ENCODE data around the gene CHD1L. TPM values are rescaled to one million over a fixed set of nuclear protein-coding genes. Genes with fewer than 3 reads are reported as not detected.

CHD1L gene
- total and polyA plus RNA-seq, 2 experiments from 2014 or later, result 29.8 to 43.9 TPM

- Histone ChIP-seq H3K36me3 (ENCODE audit: insufficient read depth) (peaks cover 28% of the 10 kb centered on the region), H3K9me2 (ENCODE audit: insufficient read depth) (no peaks in the 10 kb centered on the region), H3K79me2 (replicated peaks; ENCODE audit: insufficient read depth) (no peaks in the 10 kb centered on the region), H3F3A (replicated peaks; ENCODE audit: low read depth) (no peaks in the 10 kb centered on the region), H3K27ac (ENCODE audit: low read depth) (no peak overlapping the region), H3K27me3 (ENCODE audit: insufficient read depth) (no peaks in the 10 kb centered on the region), H4K20me1 (replicated peaks; ENCODE audit: insufficient read depth) (peaks cover 6% of the 10 kb centered on the region; the same call in 1 of the 2 replicates), H2AFZ (no peak overlapping the region), H3K4me2 (no peak overlapping the region), H3K4me1 (ENCODE audit: insufficient read depth) (peaks cover 4% of the 10 kb centered on the region; the same call in 1 of the 2 replicates), H3K4me3 (no peak overlapping the region)
- ATAC-seq, result peak; percentile 25; the same call in 1 of the 3 replicates
- TF ChIP-seq REST (IDR thresholded peaks at IDR 0.05; ENCODE audit: unreplicated experiment), result no peak
- TF ChIP-seq, protein P1, sequence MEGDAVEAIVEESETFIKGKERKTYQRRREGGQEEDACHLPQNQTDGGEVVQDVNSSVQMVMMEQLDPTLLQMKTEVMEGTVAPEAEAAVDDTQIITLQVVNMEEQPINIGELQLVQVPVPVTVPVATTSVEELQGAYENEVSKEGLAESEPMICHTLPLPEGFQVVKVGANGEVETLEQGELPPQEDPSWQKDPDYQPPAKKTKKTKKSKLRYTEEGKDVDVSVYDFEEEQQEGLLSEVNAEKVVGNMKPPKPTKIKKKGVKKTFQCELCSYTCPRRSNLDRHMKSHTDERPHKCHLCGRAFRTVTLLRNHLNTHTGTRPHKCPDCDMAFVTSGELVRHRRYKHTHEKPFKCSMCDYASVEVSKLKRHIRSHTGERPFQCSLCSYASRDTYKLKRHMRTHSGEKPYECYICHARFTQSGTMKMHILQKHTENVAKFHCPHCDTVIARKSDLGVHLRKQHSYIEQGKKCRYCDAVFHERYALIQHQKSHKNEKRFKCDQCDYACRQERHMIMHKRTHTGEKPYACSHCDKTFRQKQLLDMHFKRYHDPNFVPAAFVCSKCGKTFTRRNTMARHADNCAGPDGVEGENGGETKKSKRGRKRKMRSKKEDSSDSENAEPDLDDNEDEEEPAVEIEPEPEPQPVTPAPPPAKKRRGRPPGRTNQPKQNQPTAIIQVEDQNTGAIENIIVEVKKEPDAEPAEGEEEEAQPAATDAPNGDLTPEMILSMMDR (conservative IDR thresholded peaks at IDR 0.05; ENCODE audit: low read depth in 2 of 2), result peak; percentile 71 to 85
- TF ChIP-seq JUNB (IDR thresholded peaks at IDR 0.05; ENCODE audit: unreplicated experiment), result no peak
- TF ChIP-seq CREB1 (CRISPR knock-in tag; IDR thresholded peaks at IDR 0.05; ENCODE audit: low read depth), result no peak
- TF ChIP-seq EZH2 (IDR thresholded peaks at IDR 0.05; ENCODE audit: low read depth, unreplicated experiment), result no peak
- no peak for TF ChIP-seq EZH2phosphoT487 (IDR thresholded peaks at IDR 0.05; ENCODE audit: unreplicated experiment)
- TF ChIP-seq, protein P2, sequence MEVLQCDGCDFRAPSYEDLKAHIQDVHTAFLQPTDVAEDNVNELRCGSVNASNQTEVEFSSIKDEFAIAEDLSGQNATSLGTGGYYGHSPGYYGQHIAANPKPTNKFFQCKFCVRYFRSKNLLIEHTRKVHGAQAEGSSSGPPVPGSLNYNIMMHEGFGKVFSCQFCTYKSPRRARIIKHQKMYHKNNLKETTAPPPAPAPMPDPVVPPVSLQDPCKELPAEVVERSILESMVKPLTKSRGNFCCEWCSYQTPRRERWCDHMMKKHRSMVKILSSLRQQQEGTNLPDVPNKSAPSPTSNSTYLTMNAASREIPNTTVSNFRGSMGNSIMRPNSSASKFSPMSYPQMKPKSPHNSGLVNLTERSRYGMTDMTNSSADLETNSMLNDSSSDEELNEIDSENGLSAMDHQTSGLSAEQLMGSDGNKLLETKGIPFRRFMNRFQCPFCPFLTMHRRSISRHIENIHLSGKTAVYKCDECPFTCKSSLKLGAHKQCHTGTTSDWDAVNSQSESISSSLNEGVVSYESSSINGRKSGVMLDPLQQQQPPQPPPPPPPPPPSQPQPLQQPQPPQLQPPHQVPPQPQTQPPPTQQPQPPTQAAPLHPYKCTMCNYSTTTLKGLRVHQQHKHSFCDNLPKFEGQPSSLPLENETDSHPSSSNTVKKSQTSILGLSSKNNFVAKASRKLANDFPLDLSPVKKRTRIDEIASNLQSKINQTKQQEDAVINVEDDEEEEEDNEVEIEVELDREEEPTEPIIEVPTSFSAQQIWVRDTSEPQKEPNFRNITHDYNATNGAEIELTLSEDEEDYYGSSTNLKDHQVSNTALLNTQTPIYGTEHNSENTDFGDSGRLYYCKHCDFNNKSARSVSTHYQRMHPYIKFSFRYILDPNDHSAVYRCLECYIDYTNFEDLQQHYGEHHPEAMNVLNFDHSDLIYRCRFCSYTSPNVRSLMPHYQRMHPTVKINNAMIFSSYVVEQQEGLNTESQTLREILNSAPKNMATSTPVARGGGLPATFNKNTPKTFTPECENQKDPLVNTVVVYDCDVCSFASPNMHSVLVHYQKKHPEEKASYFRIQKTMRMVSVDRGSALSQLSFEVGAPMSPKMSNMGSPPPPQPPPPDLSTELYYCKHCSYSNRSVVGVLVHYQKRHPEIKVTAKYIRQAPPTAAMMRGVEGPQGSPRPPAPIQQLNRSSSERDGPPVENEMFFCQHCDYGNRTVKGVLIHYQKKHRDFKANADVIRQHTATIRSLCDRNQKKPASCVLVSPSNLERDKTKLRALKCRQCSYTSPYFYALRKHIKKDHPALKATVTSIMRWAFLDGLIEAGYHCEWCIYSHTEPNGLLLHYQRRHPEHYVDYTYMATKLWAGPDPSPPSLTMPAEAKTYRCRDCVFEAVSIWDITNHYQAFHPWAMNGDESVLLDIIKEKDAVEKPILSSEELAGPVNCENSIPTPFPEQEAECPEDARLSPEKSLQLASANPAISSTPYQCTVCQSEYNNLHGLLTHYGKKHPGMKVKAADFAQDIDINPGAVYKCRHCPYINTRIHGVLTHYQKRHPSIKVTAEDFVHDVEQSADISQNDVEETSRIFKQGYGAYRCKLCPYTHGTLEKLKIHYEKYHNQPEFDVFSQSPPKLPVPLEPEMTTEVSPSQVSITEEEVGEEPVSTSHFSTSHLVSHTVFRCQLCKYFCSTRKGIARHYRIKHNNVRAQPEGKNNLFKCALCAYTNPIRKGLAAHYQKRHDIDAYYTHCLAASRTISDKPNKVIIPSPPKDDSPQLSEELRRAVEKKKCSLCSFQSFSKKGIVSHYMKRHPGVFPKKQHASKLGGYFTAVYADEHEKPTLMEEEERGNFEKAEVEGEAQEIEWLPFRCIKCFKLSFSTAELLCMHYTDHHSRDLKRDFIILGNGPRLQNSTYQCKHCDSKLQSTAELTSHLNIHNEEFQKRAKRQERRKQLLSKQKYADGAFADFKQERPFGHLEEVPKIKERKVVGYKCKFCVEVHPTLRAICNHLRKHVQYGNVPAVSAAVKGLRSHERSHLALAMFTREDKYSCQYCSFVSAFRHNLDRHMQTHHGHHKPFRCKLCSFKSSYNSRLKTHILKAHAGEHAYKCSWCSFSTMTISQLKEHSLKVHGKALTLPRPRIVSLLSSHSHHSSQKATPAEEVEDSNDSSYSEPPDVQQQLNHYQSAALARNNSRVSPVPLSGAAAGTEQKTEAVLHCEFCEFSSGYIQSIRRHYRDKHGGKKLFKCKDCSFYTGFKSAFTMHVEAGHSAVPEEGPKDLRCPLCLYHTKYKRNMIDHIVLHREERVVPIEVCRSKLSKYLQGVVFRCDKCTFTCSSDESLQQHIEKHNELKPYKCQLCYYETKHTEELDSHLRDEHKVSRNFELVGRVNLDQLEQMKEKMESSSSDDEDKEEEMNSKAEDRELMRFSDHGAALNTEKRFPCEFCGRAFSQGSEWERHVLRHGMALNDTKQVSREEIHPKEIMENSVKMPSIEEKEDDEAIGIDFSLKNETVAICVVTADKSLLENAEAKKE (CRISPR knock-in tag; IDR thresholded peaks at IDR 0.05), result no peak
- TF ChIP-seq POLR2AphosphoS5 (IDR thresholded peaks at IDR 0.05; ENCODE audit: low read depth), result no peak
- Mint-ChIP-seq H3K36me3 (ENCODE audit: low read depth) (peaks cover 62% of the 10 kb centered on the region), H3K27me3 (ENCODE audit: insufficient read depth, low read depth, poor library complexity) (peaks cover 2% of the 10 kb centered on the region), H3K4me1 (peaks cover 6% of the 10 kb centered on the region; the same call in 2 of the 3 replicates), H3K27ac (peak overlapping the region; percentile 89), H3K9me3 (no peaks in the 10 kb centered on the region), H3K4me3 (no peak overlapping the region)
- DNase-seq (ENCODE audit: low spot score), result peak; percentile 76
Measured at GRCh38 chr1:147273409-147274336, 31.2 kb downstream of the CHD1L start.

All from GM23338 (cell line).